BJ (cell line): ENCODE results near the gene SNIP1. TPM values are rescaled to one million over a fixed set of nuclear protein-coding genes. Genes with fewer than 3 reads are reported as not detected.
"Not testable (repeated sequence)": the region's sequence is repeated elsewhere in the genome, so short reads cannot be mapped to it uniquely, and the experiment has no call there.

ENCODE experiments used
- CTCF ChIA-PET: fragments of 350-600 bp; formaldehyde crosslinking; extraction: SDS; loops from one replicate; lab custom pipeline; 2021; ENCODE audit warnings: antibody characterized with exemption, inconsistent platforms; lab: Yijun Ruan, JAX
- POLR2A ChIA-PET: fragments of 300-600 bp; sonication (Branson Sonifier 250); formaldehyde crosslinking; extraction: SDS; loops from one replicate; lab custom pipeline; 2021; ENCODE audit warnings: antibody characterized with exemption; lab: Charles Lee
- DNase-seq: peaks from one replicate; pipeline ENCODE4 v3.0.0-alpha.2; 2011; ENCODE audit warnings: low read depth
- H3K27me3 ChIP-seq: 2 replicates; pipeline ENCODE4 v1.6.0; 2011; ENCODE audit warnings: low read length; ENCODE audit not compliant: control insufficient read depth, insufficient read depth
- H3K36me3 ChIP-seq: 2 replicates; pipeline ENCODE4 v1.5.1; 2011; ENCODE audit warnings: low read length; ENCODE audit not compliant: control insufficient read depth, insufficient read depth
- H3K4me3 ChIP-seq: 2 replicates; pipeline ENCODE4 v1.5.1; 2011; ENCODE audit warnings: low read depth, mild to moderate bottlenecking, control low read depth, low read length
- CTCF ChIP-seq: IDR thresholded peaks from 2 replicates; pipeline ENCODE4 v1.5.1; 2011; ENCODE audit warnings: low read depth, mild to moderate bottlenecking, control low read depth, inconsistent platforms, low read length, moderate library complexity; ENCODE audit not compliant: insufficient read depth
- polyA plus RNA-seq: library from polyadenylated mRNA; depleted of rRNA; stranded (reverse); fragments of >200 nt; gene quantifications from 2 replicates; pipeline ENCODE4 v1.2.3, GENCODE V29; 2011

The SNIP1 gene
- polyA plus RNA-seq, 1 experiment = 5.8 TPM

DNA sequence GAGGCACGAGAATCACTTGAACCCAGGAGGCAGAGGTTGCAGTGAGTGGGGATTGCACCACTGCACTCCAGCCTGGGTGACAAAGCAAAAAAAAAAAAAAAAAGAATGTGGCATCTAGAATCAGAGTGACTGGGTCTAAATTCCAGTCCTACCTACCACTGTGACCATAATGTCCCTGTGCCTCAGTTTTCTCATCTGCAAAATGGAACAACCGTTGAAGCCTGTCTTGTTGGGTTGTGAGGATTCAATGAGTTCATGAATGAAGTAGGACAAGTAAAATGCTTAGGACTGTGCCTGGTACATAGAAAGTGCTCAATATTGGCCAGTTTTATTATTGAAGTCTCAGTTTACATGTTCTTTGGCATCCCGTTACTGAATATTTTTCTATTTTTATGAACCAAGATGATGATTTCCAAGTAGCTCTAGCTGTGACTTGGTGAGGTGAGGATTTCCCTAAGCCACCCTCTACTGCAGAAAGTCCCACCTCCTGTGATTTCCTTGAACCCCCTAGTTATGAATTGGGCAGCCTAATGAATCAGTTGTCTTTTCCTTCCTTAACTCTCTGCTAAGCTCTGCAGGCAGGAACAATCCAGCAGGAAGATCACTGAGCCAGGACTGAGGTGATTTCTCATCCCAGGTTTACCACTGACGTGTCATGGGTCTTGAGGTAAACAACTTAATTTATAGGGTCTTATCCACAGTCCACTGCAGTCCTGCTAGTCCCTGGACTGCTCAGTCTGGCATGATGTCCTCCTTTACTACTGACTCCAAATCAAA, 20.6 kb downstream of the SNIP1 start:
- no peak for DNase-seq
- no peak for TF ChIP-seq CTCF
- ChIA-PET CTCF (interaction anchor here (1.4 to 3.8 kb wide), 2 partner anchors 19 to 326 kb away, joined by 3 to 21 read pairs; partner anchors contain the start of gene MEAF6), POLR2A (no interaction called here)
- H3K4me3 ChIP-seq = no peak overlapping the region
- no peaks in the 10 kb centered on the region for H3K27me3 ChIP-seq
- no peaks in the 10 kb centered on the region for H3K36me3 ChIP-seq

GRCh38 chr1:37532418-37533156, 21.5 kb downstream of the SNIP1 start:
- CTCF ChIA-PET = interaction anchor here (0.5 to 3.8 kb wide), 3 partner anchors 12 to 327 kb away, joined by 3 to 21 read pairs (median 4); partner anchors contain the start of gene MEAF6
- H3K36me3 ChIP-seq, H3K27me3 ChIP-seq, H3K4me3 ChIP-seq, POLR2A ChIA-PET, DNase-seq: not testable (repeated sequence)

- H3K36me3 ChIP-seq, H3K27me3 ChIP-seq, POLR2A ChIA-PET, DNase-seq, H3K4me3 ChIP-seq, CTCF ChIA-PET: not testable (repeated sequence)
Observed at GRCh38 chr1:37529888-37530287, 24.2 kb downstream of the SNIP1 start.

DNA sequence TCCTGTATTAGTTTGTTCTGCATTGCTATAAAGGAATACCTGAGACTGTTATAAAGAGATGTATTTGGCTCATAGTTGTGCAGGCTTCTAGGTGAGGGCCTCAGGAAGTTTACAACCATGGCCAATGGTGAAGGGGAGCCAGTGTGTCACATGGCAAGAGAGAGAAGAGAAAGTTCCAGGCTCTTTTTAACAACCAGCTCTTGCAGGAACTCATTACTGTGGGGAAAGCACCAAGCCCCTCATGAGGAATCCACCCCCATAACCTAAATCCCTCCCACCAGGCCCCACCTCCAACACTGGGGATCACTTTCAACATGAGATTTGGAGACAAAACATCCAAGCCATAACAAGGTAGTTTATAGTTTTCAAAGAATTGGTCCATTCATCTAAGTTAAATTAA, 34.5 kb downstream of the SNIP1 start:
- ChIA-PET POLR2A (no interaction called here), CTCF (no interaction called here)
- no peak for TF ChIP-seq CTCF
- Histone ChIP-seq H3K36me3 (no peaks in the 10 kb centered on the region), H3K4me3 (no peak overlapping the region), H3K27me3 (no peaks in the 10 kb centered on the region)
- no peak for DNase-seq

- H3K36me3 ChIP-seq, DNase-seq, H3K4me3 ChIP-seq, POLR2A ChIA-PET, H3K27me3 ChIP-seq: not testable (repeated sequence)
- CTCF ChIA-PET = interaction anchor here (0.7 kb wide), 1 partner anchor 19 kb away, joined by 3 read pairs; no protein-coding TSS in a partner anchor
Observed at GRCh38 chr1:37518929-37519328, 35.2 kb downstream of the SNIP1 start.

GRCh38 chr1:37518241-37518640, 35.9 kb downstream of the SNIP1 start:
- H3K4me3 ChIP-seq, DNase-seq, CTCF ChIA-PET, POLR2A ChIA-PET, H3K27me3 ChIP-seq, H3K36me3 ChIP-seq: not testable (repeated sequence)

- H3K4me3 ChIP-seq = no peak overlapping the region
- POLR2A ChIA-PET = no interaction called here
- no peaks in the 10 kb centered on the region for H3K27me3 ChIP-seq
- no peak for TF ChIP-seq CTCF
- CTCF ChIA-PET = no interaction called here
- H3K36me3 ChIP-seq = 0 out of 2 replicates have a peak, but pooled peaks cover 1% of the 10 kb centered on the region
- DNase-seq = no peak
Observed at GRCh38 chr1:37517569-37517968, 36.5 kb downstream of the SNIP1 start.
